Measurements from ENCODE around the gene NFIX.

DNA sequence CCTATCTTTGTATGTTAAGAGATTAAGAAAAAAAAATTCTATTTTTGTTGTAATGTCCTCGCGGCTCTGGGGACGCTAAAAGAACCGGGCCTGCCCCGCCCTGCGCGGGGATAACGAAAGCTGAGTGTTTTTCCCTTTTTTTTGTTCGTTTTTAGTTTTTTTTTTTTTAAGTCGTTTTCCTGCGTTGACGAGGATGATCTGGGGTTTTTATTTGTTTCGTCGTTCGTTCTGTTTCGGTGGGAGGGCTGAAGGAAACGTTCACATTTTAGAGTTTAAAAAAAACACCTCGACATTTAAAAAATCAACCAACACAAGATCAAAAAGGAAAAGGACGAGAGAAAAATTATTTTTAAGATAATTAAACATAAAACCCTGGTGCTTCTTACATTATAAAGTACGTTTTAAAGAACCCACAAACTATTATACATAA, 101.8 kb downstream of the NFIX start:
- TF ChIP-seq, protein P1, sequence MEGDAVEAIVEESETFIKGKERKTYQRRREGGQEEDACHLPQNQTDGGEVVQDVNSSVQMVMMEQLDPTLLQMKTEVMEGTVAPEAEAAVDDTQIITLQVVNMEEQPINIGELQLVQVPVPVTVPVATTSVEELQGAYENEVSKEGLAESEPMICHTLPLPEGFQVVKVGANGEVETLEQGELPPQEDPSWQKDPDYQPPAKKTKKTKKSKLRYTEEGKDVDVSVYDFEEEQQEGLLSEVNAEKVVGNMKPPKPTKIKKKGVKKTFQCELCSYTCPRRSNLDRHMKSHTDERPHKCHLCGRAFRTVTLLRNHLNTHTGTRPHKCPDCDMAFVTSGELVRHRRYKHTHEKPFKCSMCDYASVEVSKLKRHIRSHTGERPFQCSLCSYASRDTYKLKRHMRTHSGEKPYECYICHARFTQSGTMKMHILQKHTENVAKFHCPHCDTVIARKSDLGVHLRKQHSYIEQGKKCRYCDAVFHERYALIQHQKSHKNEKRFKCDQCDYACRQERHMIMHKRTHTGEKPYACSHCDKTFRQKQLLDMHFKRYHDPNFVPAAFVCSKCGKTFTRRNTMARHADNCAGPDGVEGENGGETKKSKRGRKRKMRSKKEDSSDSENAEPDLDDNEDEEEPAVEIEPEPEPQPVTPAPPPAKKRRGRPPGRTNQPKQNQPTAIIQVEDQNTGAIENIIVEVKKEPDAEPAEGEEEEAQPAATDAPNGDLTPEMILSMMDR (IDR thresholded peaks at IDR 0.05): no peak
- no peak for TF ChIP-seq POLR2A (IDR thresholded peaks at IDR 0.05)
